IMR-90 (cell line): ENCODE results near the gene NFKBIE.

ENCODE experiments used
- POLR2A ChIP-seq: IDR thresholded peaks from 2 replicates; pipeline ENCODE4 v1.6.1; 2012; ENCODE audit warnings: mild to moderate bottlenecking, low read depth, low read length
- SMC3 ChIP-seq: fragments of 150-350 bp; IDR thresholded peaks from 2 replicates; pipeline ENCODE4 v1.6.1; 2016; ENCODE audit warnings: low read depth, mild to moderate bottlenecking, antibody characterized with exemption, low read length, moderate library complexity

DNA sequence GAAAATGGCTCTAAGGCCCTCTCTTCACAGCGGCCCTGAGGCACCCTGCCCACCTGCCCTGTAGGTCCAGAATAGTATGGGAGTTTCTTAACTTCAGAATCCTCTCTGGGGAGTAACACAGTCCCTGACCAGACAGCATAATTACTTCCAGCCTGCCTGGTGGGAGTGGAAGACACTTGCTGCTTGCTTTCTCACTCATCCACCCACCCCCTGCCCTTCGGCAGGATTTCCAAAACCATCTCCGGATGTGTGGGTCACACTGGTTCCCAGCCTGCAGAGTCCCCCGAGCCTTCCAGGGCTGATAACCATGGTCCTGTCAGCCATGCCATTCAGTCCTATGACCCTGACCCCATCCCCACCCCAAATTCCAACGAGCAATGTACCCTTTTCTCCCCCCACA, 36.5 kb downstream of the NFKBIE start:
- TF ChIP-seq POLR2A (no peak), SMC3 (no peak)
